ENCODE results near the gene SERPINC1.

The SERPINC1 gene

GRCh38 chr1:173903827-173904531 is 13.1 kb downstream of the SERPINC1 start:
- Mint-ChIP-seq H3K4me3 (no peak overlapping the region), H3K36me3 (ENCODE audit: low read depth) (peaks cover 9% of the 10 kb centered on the region), H3K9me3 (no peaks in the 10 kb centered on the region), H3K27ac (peak overlapping the region in 1 of 3 experiments; percentile 25), H3K27me3 (ENCODE audit: low read depth) (no peaks in the 10 kb centered on the region), H3K4me1 (no peaks in the 10 kb centered on the region)
- TF ChIP-seq, protein P1, sequence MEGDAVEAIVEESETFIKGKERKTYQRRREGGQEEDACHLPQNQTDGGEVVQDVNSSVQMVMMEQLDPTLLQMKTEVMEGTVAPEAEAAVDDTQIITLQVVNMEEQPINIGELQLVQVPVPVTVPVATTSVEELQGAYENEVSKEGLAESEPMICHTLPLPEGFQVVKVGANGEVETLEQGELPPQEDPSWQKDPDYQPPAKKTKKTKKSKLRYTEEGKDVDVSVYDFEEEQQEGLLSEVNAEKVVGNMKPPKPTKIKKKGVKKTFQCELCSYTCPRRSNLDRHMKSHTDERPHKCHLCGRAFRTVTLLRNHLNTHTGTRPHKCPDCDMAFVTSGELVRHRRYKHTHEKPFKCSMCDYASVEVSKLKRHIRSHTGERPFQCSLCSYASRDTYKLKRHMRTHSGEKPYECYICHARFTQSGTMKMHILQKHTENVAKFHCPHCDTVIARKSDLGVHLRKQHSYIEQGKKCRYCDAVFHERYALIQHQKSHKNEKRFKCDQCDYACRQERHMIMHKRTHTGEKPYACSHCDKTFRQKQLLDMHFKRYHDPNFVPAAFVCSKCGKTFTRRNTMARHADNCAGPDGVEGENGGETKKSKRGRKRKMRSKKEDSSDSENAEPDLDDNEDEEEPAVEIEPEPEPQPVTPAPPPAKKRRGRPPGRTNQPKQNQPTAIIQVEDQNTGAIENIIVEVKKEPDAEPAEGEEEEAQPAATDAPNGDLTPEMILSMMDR (IDR thresholded peaks at IDR 0.05; ENCODE audit: unreplicated experiment in 3 of 3), result no peak

- Mint-ChIP-seq H3K36me3 (ENCODE audit: low read depth) (peaks cover 3% of the 10 kb centered on the region), H3K4me3 (no peak overlapping the region), H3K9me3 (no peaks in the 10 kb centered on the region), H3K27ac (peak overlapping the region in 1 of 3 experiments; percentile 1), H3K27me3 (ENCODE audit: low read depth) (no peaks in the 10 kb centered on the region), H3K4me1 (no peaks in the 10 kb centered on the region)
- TF ChIP-seq, protein P1 (IDR thresholded peaks at IDR 0.05; ENCODE audit: unreplicated experiment in 3 of 3), result no peak
These were observed 16.1 kb downstream of the SERPINC1 start for GRCh38 chr1:173900992-173901391.

DNA sequence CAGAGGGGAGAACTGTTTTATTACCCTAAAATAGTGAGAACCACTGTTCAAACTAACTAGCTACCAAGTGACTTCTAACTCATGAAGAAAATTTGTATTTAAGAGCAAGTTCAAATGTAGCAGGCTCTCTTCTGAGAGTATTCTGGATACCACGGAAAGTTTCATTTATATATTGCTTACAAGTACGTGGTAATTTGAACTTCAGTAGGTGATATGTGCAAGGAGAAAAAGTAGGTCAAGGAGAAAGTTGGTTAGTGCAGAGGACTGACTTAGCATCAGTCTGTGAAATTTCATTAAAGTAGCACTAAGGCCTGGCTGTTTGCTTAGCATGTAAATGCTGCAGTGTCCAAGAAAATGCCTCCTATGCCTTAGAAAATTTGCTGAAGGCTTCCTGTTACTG is 16.7 kb downstream of the SERPINC1 start:
- H3K9me3 Mint-ChIP-seq, result no peaks in the 10 kb centered on the region
- H3K36me3 Mint-ChIP-seq (ENCODE audit: low read depth), result no peaks in the 10 kb centered on the region
- H3K4me1 Mint-ChIP-seq, result no peaks in the 10 kb centered on the region
- no peak overlapping the region for H3K4me3 Mint-ChIP-seq
- peak overlapping the region in 1 of 3 experiments; percentile 1 for H3K27ac Mint-ChIP-seq
- no peaks in the 10 kb centered on the region for H3K27me3 Mint-ChIP-seq (ENCODE audit: low read depth)
- TF ChIP-seq, protein P1 (IDR thresholded peaks at IDR 0.05; ENCODE audit: unreplicated experiment in 3 of 3), result no peak

GRCh38 chr1:173894189-173894588 is 22.9 kb downstream of the SERPINC1 start:
- Mint-ChIP-seq H3K27me3 (ENCODE audit: low read depth) (no peaks in the 10 kb centered on the region), H3K9me3 (no peaks in the 10 kb centered on the region), H3K4me3 (no peak overlapping the region), H3K4me1 (no peaks in the 10 kb centered on the region), H3K27ac (no peak overlapping the region), H3K36me3 (ENCODE audit: low read depth) (peaks cover 15% of the 10 kb centered on the region)
- TF ChIP-seq, protein P1 (IDR thresholded peaks at IDR 0.05; ENCODE audit: unreplicated experiment in 3 of 3), result no peak

DNA sequence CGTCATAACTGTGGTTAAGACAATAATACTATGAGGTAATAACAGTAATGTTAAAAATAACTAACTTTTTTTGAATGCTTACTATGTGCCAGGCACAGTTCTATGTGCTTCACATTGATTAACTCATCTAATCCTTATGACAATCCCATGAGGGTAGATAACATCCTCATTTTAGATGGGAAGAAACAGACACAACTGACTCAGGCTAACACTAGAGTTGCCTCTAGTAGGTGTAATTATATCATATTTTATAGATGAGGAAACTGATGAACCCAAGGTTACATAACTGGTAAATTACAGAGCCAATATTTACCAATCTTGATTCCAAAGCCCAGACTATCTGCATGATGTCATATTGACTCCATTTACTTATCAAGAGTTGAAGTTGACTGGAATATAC is 23.5 kb downstream of the SERPINC1 start:
- peaks cover 16% of the 10 kb centered on the region for H3K36me3 Mint-ChIP-seq (ENCODE audit: low read depth)
- no peak overlapping the region for H3K27ac Mint-ChIP-seq
- H3K9me3 Mint-ChIP-seq, result no peaks in the 10 kb centered on the region
- H3K4me1 Mint-ChIP-seq, result no peaks in the 10 kb centered on the region
- TF ChIP-seq, protein P1 (IDR thresholded peaks at IDR 0.05; ENCODE audit: unreplicated experiment in 3 of 3), result no peak
- H3K4me3 Mint-ChIP-seq, result no peak overlapping the region
- H3K27me3 Mint-ChIP-seq (ENCODE audit: low read depth), result no peaks in the 10 kb centered on the region

DNA sequence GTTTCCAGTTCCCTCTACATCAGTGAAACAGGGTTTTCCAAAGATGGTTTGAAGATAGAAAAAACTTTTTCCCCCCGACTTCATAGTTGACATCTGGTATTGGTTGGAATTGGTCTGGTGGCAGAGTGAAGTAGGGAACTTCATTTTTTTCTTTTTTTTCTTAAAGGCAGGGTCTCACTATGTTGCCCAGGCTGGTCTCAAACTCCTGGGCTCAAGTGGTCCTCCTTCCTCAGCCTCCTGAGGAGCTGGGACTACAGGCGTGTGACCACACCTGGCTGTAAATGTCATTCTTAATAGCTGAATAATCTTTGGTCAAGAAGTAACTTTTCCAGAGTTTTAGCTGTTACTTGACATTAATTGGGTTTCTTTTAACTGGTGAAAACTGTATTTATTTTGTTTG is 27.2 kb downstream of the SERPINC1 start:
- TF ChIP-seq, protein P1 (IDR thresholded peaks at IDR 0.05; ENCODE audit: unreplicated experiment in 3 of 3), result no peak

More for the DNA sequence above, 27.2 kb downstream of the SERPINC1 start:
- no peaks in the 10 kb centered on the region for H3K27me3 Mint-ChIP-seq (ENCODE audit: low read depth)
- no peak overlapping the region for H3K4me3 Mint-ChIP-seq
- H3K4me1 Mint-ChIP-seq, result no peaks in the 10 kb centered on the region
- H3K36me3 Mint-ChIP-seq (ENCODE audit: low read depth), result peaks cover 44% of the 10 kb centered on the region
- H3K27ac Mint-ChIP-seq, result no peak overlapping the region
- no peaks in the 10 kb centered on the region for H3K9me3 Mint-ChIP-seq
